NCI-H128 (cell line): ENCODE measurements around the gene SDK1.

Experiments
- DNase-seq: peaks from one replicate; lab custom pipeline; 2025; ENCODE audit not compliant: unreplicated experiment; lab: John Stamatoyannopoulos, UW

Gene SDK1

GRCh38 chr7:4025694-4026615 is 724.9 kb downstream of the SDK1 start:
- DNase-seq, result no peak

DNA sequence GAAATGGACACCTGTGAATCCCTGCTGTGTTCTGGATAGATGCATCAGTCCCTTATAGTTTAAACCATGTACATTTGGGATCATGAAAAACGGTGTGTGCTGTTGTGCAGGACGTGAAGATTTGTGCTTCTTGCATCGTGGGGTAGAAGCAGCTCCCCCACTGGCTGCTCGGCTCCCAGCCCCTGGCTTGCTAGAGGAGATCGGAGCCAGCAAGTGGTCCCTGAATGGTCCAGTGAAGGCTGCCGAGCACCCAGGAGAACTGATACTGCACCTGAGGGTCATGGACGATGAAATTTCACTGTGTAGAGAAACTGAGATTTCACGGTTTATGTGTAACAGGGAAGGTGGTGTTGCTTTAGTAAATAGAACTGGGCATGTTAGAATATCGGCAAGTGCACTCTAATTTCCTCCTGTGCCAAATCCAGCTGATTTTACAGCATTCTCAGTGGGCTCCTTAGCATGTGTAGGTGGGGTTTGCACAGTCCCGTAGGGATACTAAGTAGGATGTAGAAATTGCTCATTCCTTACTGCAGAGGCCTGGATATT is 726.0 kb downstream of the SDK1 start:
- DNase-seq, result no peak

- DNase-seq, result no peak
These were observed 727.2 kb downstream of the SDK1 start for GRCh38 chr7:4028221-4028620.

GRCh38 chr7:4029941-4030340 is 728.9 kb downstream of the SDK1 start:
- DNase-seq, result no peak

DNA sequence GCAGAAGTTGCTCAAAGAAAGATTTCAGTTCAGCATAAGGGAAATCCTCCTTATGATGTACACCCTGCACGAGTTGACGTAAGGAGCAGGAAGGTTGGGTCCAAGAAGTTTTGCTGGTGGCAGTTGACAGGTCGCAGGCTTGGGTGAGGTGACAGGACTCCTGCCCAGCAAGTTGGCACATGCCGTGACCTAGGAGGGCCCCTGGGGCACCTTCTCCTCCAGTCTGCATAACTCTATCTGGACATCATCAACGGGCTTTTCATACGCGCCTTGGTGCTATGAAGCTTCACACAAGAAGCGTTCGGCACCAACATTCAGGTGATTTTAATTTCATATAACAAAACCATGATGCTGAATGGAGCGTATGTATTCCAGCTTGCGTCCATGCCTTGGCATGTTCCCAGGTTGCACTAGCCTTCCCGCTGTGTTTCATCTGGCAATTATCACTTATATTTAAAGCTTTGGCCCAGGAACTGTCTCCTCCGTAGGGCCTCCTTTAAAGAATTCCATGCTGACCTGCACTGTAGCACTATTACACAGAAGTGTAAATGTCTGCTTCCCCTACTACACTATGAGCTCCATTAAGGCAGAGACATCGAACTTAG is 729.4 kb downstream of the SDK1 start:
- no peak for DNase-seq

DNA sequence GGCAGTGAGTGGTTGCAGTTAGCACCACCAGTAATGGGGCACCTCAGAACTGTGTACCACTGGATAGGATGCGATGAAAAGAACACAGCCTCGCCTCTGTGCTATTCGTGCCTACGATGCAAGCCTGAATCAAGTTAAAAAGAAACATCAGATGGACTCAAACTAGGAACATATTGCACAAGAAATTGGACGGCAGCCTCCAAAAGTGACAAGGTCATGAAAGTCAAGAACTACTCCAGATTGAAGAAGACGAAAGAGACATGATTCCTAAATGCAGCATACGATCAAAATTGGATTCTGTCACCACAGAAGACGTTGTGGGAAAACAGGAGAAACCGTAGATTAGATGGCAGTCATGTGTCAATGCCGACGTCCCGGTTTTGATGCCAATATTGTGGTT is 732.9 kb downstream of the SDK1 start:
- DNase-seq, result no peak

GRCh38 chr7:4037308-4037707 is 736.3 kb downstream of the SDK1 start:
- no peak for DNase-seq

DNA sequence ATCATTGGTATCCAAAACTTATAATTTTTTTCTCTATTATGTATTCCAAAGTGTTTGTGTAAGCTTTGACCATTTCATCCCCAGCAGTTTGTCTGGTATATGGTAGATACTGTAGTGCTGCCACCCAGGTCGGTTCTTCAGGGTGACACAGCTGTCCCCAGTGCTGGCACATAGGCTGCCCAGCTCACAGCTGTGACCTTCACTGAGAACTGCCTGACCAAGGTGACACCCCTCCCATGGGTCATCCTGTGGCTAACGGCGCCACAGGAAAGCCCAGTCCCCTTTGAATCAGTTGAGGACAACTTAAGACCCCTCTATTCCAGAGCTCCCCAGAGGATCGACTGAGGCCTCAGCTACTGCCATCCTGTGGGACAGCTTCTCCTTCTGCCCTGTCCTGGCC is 736.8 kb downstream of the SDK1 start:
- DNase-seq, result no peak

DNA sequence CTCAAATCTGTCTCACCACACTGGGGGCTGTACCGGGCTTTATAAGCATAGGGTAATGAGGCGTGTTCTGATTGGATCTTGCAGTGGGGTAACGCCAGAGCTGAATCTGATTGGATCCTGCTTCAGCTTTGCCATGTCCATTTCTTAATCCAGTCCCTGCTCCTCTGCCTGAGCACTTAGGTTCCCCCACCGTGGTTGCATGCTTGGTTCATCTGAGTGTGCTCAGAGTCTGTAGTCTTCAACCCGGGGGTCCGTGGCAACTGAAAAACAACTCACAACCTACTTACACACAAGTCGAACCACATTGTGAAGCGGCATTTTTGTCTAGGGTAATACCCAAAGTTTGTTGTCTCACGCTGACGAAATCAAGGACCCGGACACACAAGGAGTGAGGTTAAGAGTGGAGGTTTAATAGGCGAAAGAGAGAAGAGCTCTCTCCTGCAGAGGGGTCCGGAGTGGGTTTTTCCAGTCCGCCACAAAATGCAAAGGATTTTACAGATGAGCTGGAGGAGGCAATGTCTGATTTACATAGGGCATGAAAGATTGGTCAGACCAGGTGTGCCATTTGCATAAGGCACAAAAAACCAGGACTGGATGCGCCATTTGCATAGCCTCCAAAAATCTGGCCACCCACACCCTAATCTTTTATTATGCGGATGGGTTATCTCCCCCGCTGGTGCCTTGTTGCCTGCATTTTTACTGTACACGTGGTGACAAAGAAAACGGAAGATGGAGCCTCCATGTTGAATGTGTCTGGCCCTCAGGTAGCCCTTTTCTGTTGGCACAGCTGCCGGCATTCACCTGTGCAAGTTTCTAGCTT is 739.3 kb downstream of the SDK1 start:
- DNase-seq, result no peak

DNA sequence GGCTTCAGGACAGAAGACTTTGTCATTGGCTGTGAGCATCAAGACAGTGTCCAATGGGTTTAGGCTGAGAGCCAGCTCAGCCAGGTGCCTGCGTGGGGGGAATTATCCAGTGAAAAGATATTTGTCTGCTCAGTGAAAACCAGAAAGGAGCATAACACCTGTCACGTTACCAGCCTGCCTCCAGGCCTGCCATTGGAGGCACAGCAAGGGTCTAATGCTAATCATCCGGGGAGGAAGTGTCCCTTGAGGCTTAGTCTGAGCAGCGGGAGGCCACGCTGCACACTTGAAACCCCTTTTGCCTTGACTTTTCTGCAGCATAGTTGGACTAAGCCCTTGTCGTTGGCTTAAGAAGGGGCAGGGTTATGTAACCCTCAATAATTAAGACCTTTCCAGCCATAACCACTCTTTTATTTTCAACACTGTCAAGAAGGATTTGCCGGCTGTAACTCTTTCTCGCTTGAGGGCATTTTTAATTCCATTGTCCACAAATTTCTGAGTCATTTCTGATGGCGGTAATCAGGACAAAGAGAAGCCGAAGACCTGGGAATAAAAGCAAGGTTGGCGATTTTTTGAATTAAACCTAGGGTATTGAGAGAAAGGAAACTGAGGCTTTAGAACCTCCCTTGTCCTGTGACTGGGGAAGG is 741.5 kb downstream of the SDK1 start:
- DNase-seq, result peak; percentile 12

DNA sequence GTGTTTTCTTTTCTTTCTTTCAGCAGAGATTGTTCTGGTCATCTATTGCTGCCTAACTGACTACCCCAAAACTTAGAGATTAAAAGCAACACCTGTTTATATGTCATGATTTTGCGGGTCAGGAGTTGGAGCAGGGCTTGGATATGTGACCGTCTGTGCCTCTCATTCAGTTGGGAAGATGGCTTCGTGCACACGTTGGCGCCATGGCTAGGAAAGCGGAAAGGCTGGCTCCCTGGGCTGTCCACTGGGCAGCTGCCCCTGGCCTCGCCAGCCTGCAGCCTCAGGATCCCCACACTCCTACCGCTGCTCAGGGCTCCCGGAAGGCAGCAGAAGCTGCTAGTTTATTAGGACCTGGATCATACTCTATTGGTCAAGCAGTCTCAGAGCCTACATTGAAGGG is 742.9 kb downstream of the SDK1 start:
- DNase-seq, result no peak

DNA sequence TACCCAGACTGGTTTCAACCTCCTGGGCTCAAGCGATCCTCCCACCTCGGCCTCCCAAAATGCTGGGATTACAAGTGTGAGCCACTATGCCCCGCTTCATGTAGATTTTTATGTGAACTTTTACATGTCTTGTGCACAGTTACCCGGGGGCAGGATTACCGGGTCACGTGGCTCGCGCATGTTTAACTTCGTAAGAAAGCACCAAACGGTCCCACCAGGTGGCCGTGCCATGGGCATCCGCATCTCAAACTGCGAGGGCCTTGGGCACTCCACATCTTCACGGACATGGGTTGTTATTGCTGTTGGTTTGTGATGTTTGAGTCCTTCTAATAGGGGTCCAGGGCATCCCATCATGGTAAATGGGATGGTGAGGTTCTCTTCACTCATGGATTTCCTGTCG is 744.4 kb downstream of the SDK1 start:
- no peak for DNase-seq

DNA sequence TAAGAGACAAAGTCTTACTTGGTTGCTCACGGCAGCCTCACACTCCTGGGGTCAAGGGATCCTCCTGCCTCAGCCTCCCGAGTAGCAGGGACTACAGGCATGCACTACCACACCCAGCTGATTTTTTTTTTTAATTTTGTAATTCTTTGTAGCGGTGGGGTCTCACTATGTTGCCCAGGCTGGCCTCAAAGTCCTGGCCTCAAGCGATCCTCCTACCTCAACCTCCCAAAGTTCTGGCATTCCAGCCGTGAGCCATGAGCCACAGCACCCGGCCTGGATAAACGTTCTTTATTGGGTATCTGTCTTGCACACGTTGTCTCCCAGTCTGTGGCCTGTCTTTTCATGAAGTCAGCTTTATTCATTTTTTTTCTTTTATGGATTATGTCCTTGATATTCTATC is 744.9 kb downstream of the SDK1 start:
- no peak for DNase-seq

- DNase-seq, result no peak
These were observed 747.3 kb downstream of the SDK1 start for GRCh38 chr7:4048336-4048735.

DNA sequence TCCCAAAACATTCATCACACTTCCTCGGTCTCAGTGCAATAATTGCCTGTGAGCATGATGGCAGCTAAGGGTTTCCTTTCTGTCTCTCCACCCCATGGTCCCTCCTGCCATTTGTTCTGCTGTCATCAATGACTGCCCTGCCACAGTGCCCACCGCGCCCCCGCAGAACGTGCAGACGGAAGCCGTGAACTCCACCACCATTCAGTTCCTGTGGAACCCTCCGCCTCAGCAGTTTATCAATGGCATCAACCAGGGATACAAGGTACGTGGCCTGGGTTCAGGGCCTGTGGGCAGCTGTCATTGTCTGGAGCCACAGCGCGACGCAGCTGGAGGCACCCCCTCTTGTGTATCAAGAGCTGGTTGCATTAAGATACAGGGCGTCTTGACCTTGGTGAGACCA is 748.1 kb downstream of the SDK1 start:
- no peak for DNase-seq

DNA sequence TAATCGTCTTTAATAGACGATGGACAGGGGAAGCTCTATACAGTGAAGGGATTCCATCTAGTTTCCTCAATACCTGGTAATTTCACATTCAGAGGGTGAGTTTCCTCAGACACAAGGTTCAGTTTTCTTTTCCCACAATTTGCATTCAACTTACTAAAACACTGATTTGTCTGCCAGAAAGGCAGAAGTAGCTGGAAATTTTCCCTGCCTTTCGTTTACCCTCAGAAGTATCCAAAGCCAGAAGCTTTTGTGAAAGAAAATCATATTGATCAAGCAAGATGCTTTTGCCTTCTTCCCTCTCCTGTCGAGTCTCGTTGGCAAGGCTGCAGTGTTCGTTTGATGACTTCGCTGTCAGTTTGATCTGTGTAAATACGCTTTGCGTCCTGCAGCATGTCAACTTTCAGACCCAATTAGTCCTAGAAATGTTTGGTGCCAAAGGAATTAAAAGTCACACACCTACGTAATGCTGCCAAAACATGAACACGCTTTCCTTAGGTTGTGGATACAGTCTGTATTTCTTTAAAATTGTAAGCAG is 749.1 kb downstream of the SDK1 start:
- DNase-seq, result no peak

DNA sequence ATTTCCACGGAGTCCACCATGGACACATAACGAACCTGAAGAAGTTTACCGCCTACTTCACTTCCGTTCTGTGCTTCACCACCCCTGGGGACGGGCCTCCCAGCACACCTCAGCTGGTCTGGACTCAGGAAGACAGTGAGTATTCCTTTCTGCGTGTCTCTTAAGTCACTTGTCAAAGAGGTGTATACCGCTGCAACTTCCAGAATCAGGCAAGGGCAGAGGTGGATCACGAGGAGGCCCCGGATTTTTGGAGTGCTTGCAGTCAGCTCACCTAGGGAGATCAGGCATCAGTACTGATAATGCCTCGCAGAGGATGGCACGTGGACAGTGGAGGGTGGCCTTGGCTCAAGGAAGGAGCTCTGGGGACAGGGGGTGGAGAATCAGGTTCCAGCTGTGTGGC is 750.6 kb downstream of the SDK1 start:
- no peak for DNase-seq

DNA sequence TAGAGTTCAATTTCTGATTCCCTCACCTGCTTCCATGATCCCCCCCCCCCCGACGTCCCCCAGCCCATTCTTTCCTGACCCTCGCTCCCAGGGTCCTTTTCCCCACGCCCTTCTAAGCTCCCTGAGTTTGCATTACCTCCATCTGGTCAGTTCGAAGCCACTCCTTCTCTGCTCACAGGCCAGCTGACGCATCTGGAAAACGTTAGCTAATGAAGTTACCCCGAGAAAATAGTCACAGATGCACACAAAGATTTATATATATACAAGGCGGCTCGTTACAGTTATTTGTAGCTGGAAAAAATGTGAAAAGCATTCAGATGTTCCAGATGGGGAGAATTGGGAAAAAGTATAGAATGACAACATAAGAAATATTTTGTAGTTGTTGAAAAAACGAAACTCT is 751.1 kb downstream of the SDK1 start:
- DNase-seq, result no peak

GRCh38 chr7:4054158-4054557 is 753.1 kb downstream of the SDK1 start:
- no peak for DNase-seq

DNA sequence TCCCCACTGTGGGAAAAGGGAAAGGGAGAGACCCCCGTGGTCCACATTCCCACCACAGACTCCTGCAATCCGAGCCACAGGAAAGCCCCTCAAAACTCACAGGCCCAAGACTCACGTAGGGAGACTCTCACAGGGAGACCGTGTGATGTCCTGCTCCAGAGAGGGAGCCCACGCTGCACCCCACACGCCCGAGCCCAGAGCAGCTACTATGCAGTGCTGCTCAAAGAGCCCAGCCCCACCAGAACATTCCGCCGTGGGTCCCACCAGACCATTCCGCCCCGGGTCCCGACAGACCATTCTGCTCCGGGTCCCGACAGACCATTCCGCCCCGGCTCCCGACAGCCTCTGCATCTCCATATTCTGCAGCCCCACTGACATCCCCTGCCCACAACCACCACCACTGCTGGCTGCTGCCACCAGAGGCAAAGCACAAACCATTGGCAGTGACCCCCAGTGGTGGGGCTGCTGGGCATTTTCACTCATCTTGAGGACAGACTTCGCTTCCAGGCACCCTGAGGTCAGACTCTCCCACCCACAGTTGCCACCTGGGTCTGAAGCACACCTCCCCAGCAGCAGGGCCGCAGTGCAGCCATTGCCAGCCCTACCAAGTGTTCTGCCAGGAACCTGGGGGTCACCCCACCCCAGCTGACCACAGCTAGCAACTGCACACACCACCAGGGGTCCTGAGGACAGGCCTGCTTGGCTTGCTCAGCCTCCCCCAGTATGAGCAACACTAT is 755.7 kb downstream of the SDK1 start:
- no peak for DNase-seq
